Ramos (cell line): Measurements from ENCODE around the gene ZNF367.

Experiments used
- in situ Hi-C: fragments of 300-500 bp; cut with MboI; formaldehyde crosslinking; loops from one replicate; pipeline ENCODE4 v1.14.3; 2022; ENCODE audit warnings: low sequenced_read_pairs; ENCODE audit not compliant: unreplicated experiment

The ZNF367 gene

GRCh38 chr9:96408409-96409280, 9.5 kb downstream of the ZNF367 start:
- in situ Hi-C loops, result no loop called here

- in situ Hi-C loops, result no loop called here
These were observed 17.8 kb downstream of the ZNF367 start for GRCh38 chr9:96400132-96400910.

GRCh38 chr9:96399325-96399633, 18.9 kb downstream of the ZNF367 start:
- in situ Hi-C loops, result no loop called here

- in situ Hi-C loops, result no loop called here
These were observed 19.4 kb downstream of the ZNF367 start for GRCh38 chr9:96398582-96399324.

- in situ Hi-C loops, result no loop called here
These were observed 22.2 kb downstream of the ZNF367 start for GRCh38 chr9:96395964-96396363.

- in situ Hi-C loops, result no loop called here
These were observed 23.2 kb downstream of the ZNF367 start for GRCh38 chr9:96394832-96395496.

GRCh38 chr9:96392263-96392662, 25.9 kb downstream of the ZNF367 start:
- in situ Hi-C loops, result no loop called here

- in situ Hi-C loops, result no loop called here
These were observed 27.0 kb downstream of the ZNF367 start for GRCh38 chr9:96391021-96391765.

GRCh38 chr9:96388144-96388543, 30.0 kb downstream of the ZNF367 start:
- in situ Hi-C loops, result no loop called here

- in situ Hi-C loops, result no loop called here
These were observed 32.0 kb downstream of the ZNF367 start for GRCh38 chr9:96386157-96386556.

- in situ Hi-C loops, result no loop called here
These were observed 34.8 kb downstream of the ZNF367 start, which contains the start of gene SLC35D2 for GRCh38 chr9:96383165-96383942. SLC35D2 (minus strand) TSS chr9:96383711; CDS start chr9:96383634, 77 bp downstream.

GRCh38 chr9:96382839-96383164, 35.4 kb downstream of the ZNF367 start:
- in situ Hi-C loops, result no loop called here

- in situ Hi-C loops, result no loop called here
These were observed 36.0 kb downstream of the ZNF367 start for GRCh38 chr9:96382175-96382574.

- in situ Hi-C loops, result no loop called here
These were observed 36.5 kb downstream of the ZNF367 start for GRCh38 chr9:96381696-96382095.

- in situ Hi-C loops, result no loop called here
These were observed 37.0 kb downstream of the ZNF367 start for GRCh38 chr9:96381125-96381524.

- in situ Hi-C loops, result no loop called here
These were observed 38.7 kb downstream of the ZNF367 start for GRCh38 chr9:96379461-96379860.

- in situ Hi-C loops, result no loop called here
These were observed 40.0 kb downstream of the ZNF367 start for GRCh38 chr9:96378187-96378586.

GRCh38 chr9:96376891-96377874, 41.0 kb downstream of the ZNF367 start:
- in situ Hi-C loops, result no loop called here
